H1 (cell line): ENCODE results near the gene BNC2. TPM values are rescaled to one million over a fixed set of nuclear protein-coding genes. Genes with fewer than 3 reads are reported as not detected.

Source experiments
- CBX5 ChIP-seq: fragments of 300-800, 300-1000 bp; sonication (generic); IDR thresholded peaks from 2 replicates; pipeline ENCODE4 v1.7.1; 2016; ENCODE audit warnings: antibody characterized with exemption, low read length, low read depth
- CBX8 ChIP-seq: fragments of 300-800, 300-1000 bp; sonication (generic); IDR thresholded peaks from 2 replicates; pipeline ENCODE4 v1.7.1; 2016; ENCODE audit warnings: low read depth, low read length, borderline replicate concordance
- E2F6 ChIP-seq: IDR thresholded peaks from 2 replicates; pipeline ENCODE4 v1.6.1; 2012; ENCODE audit warnings: inconsistent platforms
- PHF8 ChIP-seq: fragments of 200-600 bp; sonication (generic); conservative IDR thresholded peaks from 2 replicates; pipeline ENCODE4 v1.7.1; 2012; ENCODE audit warnings: low read depth, mild to moderate bottlenecking, inconsistent platforms, low read length, moderate library complexity
- POU5F1 ChIP-seq: IDR thresholded peaks from 2 replicates; pipeline ENCODE4 v1.6.1; 2011; ENCODE audit warnings: low read depth, mild to moderate bottlenecking, low read length, moderate library complexity
- RAD21 ChIP-seq, 2 experiments: IDR thresholded peaks in 1 of 2; conservative IDR thresholded peaks in 1 of 2; 2 replicates each; pipeline ENCODE4 v1.6.1; 2011; ENCODE audit warnings: low read depth in 2 of 2, low read length in 2 of 2, improper control_type of control experiment in 1 of 2, inconsistent platforms in 1 of 2, mild to moderate bottlenecking in 1 of 2, moderate library complexity in 1 of 2
- TCF12 ChIP-seq: IDR thresholded peaks from 2 replicates; pipeline ENCODE4 v1.6.1; 2011; ENCODE audit warnings: low read depth, mild to moderate bottlenecking, low read length
- YY1 ChIP-seq: IDR thresholded peaks from 2 replicates; pipeline ENCODE4 v1.6.1; 2011; ENCODE audit warnings: low read depth, mild to moderate bottlenecking, low read length
- polyA plus RNA-seq, 7 experiments: library from polyadenylated mRNA; depleted of rRNA in 3 of 7; stranded (reverse) in 5 of 7; unstranded in 2 of 7; fragments of >200 nt in 5 of 7; fragments of 200-250 nt in 2 of 7; gene quantifications; 1 replicate in 5 of 7; 2 replicates in 1 of 7; 4 replicates in 1 of 7; pipeline versions ENCODE4 v1.2.1 to v1.2.3, GENCODE V29; 2011 to 2013; ENCODE audit warnings: missing spikeins in 2 of 7, mixed read lengths in 2 of 7
- total RNA-seq: library from RNA; stranded (reverse); fragmentation: NEBNext Ultra II Directional; extraction: Animal tissue kit (Norgen Biotek cat#: 25700); gene quantifications from 2 replicates; pipeline ENCODE4 v1.2.1, GENCODE V29; 2021

The BNC2 gene
- total and polyA plus RNA-seq, 2 of the 8 experiments (the other 6 are each of a cell fraction or from before 2014, with no cell fraction given): 16.0 to 26.8 TPM

GRCh38 chr9:16398691-16399090 is 471.8 kb downstream of the BNC2 start (continued):
- TF ChIP-seq RAD21 (IDR thresholded peaks at IDR 0.05 in 1 of 2, conservative IDR thresholded peaks at IDR 0.05 in 1 of 2; ENCODE audit: low read depth in 2 of 2, low read length in 2 of 2) (no peak), CBX8 (no peak), YY1 (no peak), E2F6 (no peak), PHF8 (no peak), CBX5 (no peak), TCF12 (no peak), POU5F1 (no peak)
